PC-9 (cell line): Measurements from ENCODE around the gene PDE4D.

Experiments
- CTCF ChIP-seq: fragments of 200-600 bp; sonication (generic); conservative IDR thresholded peaks from 2 replicates; pipeline ENCODE4 v1.6.1; 2017; ENCODE audit warnings: mixed run types, antibody characterized with exemption, mild to moderate bottlenecking, moderate library complexity
- EZH2 ChIP-seq: fragments of 200-600 bp; sonication (generic); IDR thresholded peaks from 2 replicates; pipeline ENCODE4 v1.8.0; 2017; ENCODE audit warnings: antibody characterized with exemption, low read depth

- TF ChIP-seq CTCF, result no peak
- TF ChIP-seq EZH2, result no peak
These were observed 11.7 kb upstream of the PDE4D start for GRCh38 chr5:59905188-59905587.
